ENCODE measurements around the gene DMGDH.

DNA sequence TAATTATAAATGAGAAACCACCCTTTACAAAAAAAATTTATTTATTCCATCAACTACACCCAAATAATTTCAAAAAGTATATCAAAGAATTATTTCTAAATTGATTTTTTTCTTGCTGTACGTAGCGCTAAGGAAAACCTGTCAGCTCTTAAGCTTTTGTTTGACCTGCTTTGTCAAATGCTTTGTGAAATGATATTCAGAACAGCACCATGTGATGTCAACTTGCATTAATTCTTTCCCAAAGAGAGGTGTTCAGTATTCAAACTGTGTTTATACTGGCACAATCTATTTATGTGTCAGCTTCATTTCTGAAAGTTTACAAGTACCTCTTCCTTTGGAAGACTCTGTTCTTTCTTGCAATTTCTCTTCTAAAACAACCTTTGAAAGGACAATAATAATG, 72.4 kb downstream of the DMGDH start:
- TF ChIP-seq, protein P1, sequence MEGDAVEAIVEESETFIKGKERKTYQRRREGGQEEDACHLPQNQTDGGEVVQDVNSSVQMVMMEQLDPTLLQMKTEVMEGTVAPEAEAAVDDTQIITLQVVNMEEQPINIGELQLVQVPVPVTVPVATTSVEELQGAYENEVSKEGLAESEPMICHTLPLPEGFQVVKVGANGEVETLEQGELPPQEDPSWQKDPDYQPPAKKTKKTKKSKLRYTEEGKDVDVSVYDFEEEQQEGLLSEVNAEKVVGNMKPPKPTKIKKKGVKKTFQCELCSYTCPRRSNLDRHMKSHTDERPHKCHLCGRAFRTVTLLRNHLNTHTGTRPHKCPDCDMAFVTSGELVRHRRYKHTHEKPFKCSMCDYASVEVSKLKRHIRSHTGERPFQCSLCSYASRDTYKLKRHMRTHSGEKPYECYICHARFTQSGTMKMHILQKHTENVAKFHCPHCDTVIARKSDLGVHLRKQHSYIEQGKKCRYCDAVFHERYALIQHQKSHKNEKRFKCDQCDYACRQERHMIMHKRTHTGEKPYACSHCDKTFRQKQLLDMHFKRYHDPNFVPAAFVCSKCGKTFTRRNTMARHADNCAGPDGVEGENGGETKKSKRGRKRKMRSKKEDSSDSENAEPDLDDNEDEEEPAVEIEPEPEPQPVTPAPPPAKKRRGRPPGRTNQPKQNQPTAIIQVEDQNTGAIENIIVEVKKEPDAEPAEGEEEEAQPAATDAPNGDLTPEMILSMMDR (IDR thresholded peaks at IDR 0.05), result no peak
- no peak for TF ChIP-seq ZFX (IDR thresholded peaks at IDR 0.05; ENCODE audit: borderline replicate concordance)
